IPS-NIHi7 (cell line): Measurements from ENCODE around the gene ITPR1.

Experiments used
- DNase-seq: peaks from one replicate; pipeline ENCODE4 v3.0.0; 2012; ENCODE audit warnings: mixed read lengths; ENCODE audit errors: extremely low spot score

ITPR1 gene

DNA sequence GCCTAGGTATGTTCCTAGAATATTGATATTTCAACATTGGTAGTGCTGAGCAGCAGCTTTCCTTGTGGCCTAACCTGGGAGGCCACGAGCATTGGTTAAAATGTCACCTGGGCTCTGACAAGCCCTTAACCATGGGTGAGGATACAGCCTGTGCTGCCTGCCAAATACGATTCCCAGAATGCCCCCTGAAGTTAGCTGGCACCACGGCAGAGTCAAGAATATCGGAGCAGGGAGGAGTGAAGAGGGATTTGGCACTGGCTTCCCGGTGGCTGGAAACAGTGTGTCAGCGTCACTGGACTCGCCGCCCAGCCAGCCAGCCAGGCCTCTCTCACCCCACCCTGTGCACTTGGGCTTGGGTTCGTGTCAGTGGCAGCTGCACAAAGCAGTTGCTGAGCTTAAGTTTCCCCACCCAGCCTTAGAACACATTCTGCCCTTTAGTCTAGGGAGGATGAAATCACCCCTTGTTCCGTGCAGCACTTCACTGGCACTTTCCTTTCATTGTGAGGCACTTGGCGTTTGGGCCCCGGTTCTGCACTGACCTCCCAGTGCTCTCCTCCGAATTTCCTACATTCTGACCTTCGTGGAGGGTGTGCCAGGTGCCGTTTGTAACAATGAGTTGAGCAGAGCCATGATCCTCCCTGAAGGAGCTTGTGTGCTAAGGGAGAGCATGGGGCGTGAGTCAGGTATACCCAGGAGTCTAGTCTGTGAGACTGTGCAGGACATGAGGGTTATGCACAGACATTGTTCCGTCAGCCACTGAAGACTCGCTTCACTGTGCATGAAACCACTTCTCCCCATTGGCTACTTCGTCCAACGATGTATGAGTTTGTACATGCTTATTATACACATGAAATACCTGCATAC, 333.3 kb downstream of the ITPR1 start:
- no peak for DNase-seq

DNA sequence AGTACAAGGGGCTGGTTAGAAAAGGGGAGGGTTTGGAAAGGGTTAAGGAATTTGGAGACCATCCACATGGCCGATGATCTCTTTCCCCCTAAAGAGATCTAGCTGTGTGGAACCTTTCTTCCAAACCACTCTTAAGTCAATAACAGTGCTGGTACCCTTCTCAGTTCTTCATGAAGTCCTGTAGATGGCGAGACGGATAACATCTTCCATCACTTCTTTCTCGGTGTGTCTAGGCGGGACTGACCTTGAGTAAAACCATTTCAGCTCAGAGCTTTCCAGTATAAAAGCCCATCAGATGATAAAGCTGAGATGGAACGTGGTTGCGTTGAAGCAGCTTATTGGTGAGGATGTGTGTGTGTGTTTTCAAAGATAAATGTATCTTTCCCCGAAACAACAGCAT, 334.6 kb downstream of the ITPR1 start:
- DNase-seq, result no peak

DNA sequence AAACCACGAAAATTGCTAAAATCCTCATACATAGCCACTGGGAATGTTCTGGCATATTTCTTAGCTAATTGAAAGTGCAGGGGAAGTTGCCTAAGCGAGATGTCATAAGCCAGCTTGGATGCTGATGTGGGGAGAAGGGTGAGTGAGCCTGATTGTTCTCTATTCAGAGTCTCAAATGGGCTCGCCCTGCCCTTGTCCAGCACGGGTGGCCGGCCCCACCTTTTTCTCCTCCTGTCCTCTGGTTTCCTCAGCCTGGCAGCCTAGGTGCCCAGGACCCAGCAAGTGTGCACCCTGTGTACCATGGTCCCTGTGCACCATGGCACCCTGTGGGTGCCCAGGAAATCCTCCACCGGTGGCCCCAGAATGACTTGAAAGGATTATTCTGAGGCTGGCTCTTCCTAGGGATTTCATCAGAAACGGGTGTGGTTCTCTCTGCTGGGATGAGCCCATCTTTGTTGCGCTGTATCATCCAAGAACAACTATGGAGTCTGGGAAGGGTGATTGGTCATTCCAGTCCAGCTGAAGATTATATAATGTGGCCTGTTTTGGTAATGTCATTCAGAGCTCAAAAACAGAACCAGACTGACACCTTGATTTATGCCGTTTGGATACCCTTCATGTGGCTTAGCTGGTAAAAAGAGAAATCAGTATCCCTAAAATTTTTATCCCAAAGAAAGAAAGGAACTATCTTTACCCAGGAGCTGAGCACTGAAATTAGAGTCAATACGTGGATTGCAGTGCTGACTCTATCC, 335.3 kb downstream of the ITPR1 start:
- no peak for DNase-seq

DNA sequence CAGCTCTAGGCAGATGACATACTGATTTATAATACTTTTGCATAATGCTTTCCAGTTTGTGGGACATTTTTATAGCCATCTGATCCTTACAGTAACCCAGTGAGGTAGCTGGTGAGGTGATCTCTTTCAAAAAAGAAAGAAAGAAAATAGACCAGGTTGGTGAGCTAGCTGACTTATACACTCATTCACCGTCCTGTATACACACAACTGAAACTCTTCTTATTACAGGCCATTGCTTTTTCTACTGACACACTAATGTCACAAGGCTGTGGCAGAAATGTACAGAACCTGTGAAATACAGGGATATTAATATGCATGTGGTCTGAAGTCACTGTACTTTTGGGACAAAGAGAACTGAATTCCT, 335.9 kb downstream of the ITPR1 start:
- no peak for DNase-seq

DNA sequence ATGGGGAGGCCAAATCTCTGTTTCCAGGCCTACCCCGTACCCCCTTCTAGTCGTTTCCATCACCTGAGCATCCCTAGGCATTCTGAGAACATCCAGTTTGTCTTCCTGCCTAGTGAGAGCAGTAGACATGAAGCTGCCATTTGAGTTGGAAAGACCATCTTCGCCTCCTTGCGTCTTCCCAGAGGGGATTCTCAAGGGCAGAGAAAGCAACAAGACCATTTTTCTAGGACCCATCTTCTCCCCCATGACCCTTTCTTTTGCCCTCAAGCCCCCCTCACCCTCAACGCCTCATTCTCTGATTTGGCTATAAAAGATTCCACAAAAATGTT, 337.4 kb downstream of the ITPR1 start:
- DNase-seq, result no peak

DNA sequence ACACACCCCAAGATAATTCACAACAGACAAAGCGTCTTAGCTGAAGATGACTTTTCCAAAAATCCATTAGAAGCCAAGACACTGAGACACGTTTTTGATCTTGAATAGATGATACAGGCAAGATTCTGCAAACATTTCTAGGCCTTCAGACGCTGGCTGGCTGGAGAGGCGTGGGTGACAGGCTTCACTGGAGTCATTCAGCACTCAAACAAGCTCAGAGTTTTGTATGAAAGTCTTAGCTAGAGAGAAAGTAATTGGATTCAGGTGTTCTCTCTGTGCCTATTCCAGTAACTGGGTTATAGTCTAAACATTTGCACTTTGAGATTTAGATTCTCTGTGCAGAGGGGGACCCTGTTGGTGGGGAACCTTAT, 338.4 kb downstream of the ITPR1 start:
- DNase-seq, result no peak

DNA sequence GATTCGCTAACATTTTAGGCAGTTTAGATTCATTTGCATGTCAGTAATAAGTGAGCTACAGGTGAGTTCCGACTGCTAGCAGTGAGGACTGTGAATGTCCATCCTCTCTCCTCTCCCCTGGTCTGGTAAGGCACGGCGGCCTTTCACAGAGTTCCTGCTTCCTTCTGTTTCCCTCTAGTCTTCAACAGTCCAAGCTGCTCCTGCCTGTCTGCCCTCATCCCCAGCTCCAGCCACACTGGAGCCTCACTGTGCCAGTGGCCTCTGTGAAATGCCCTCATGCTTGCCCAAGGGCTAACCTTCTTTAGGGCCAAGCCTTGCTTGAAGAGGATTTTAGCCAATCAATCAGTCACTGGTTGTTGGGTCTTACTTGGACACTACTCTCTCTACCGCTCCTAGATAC, 340.3 kb downstream of the ITPR1 start:
- no peak for DNase-seq

DNA sequence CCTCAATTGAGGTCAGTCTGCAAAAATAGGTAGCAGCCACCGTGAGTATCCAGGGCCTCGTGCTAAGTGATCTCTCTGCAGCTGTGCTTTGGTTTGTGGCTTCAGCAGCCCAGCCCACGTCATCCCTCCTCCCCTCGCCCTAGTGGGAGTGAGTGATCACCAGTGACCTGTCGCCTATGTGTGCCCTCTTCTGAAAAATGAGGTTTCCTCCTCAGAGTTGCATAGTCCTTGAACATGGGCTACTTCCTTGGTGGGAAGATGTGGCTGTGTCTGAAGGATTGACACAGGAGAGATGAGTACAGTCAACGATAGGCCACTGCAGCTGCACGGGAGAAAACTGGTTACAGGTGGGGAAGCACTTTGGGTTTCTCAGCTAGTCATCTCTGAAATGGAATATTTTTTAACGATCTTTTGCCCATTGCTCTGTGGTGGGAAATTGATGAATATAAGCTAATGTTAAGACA, 341.3 kb downstream of the ITPR1 start:
- no peak for DNase-seq

DNA sequence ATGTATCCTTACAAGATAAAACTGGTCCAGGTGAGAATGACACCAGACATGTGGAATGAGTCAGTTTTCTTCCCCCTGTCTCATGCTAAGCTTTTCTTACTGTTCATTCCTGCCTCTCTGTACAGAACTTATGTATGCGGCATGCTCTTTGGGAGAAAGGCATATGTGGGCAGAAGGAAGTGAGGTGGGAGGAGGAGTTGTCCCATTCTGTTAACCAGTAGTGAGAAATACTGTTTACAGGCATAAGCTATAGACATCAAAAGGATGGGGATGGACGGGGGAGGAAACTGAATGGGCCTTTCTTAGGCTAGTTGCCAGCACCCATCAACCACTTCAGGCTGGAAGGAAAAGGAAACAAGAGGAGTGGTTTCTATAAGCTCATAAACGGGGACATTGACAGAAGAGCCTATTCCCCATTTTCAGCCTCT, 342.5 kb downstream of the ITPR1 start:
- DNase-seq, result no peak

DNA sequence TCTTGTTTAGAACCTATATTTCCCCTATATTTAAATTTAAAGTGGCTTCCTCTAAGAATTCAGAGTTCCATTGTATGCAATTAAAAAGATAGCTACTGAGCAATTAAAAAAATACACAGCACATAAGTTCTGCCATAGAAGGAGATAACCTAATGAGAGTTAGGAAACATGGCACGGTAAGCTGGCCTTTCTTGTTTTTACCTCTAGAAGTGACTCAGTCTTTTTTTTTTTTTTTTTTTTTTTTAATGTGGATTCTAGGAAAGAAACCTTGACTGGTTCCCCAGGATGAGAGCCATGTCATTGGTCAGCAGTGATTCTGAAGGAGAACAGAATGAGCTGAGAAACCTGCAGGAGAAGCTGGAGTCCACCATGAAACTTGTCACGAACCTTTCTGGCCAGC, 343.4 kb downstream of the ITPR1 start:
- no peak for DNase-seq

DNA sequence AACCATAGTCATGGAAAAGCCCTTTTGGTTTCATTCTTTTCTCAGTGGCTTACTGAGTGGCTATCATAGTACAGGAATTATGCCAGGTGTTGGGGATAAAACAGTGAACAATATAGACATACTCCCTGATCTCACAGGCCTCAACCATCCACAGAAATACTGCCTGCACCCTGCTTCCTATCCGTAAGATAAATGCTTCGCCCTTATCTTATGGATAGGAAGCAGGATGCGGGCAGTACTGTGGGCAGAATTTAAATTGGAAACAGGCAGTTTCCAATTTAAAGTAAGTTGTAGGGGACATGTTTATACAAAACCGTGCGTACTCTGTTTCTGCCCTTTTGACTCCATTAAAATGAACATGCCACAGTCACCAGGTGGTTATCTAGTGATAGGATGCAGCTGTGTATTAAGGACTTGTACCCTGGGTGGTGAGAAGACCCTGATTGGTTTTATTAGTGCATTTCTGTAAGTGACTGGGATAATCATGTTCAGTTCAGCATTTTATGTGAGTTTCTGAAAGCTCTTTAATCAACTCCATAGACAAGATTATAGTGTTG, 344.3 kb downstream of the ITPR1 start:
- no peak for DNase-seq

DNA sequence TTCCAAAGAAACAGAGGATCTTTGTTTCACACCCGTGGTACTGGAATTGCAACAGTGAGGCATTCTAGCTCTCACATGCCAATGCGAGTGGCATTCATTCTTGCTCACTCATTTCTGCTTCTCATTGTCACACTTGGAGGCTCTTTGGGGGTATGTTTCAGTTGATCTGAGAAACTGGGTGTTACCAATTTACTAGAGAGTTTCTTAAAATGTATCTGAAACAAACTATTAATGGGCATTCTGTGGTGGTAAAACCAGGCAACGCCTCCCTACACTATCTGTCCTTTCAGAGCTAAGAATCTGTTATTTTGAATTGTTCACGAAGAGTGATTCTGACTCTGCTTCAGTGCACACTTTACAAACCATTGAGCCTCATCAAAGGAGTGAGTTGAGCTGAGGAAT, 345.5 kb downstream of the ITPR1 start:
- DNase-seq, result no peak

DNA sequence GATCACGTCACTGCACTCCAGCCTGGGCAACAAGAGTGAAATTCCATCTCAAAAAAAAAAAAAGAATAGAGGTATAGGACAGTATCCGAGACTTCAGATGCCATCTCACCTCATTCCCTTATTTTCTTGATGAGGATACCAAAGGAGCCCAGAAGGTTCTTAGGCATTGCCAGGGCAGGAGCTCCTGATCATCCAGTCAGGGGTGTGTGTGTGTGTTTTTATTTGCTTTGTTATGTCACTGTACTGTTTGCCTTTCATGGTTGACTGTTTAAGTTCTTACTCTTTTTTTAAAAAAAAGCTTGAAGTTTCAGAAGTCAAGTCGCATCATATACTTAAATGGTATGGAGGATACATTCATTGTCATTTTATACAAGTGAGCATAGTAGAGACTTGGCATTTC, 346.1 kb downstream of the ITPR1 start:
- no peak for DNase-seq

DNA sequence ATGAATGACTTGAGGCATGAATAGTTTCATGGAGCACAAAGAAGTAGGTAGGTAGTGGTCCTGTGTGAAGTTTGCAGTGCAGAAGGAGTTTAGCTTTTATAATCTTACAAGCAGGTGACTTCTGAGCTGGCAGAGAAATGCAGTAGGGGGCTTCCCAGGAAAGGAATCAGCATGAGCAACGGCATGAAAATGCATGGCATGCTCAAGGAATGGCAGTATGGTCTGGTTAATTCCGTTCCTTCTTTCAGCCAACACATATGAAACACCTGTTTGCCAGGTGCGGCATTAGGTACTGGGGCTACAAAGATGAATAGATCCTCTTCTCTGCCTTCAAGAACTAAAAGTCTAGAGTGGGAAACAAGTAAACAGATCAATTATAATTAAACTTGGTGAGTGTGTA, 348.1 kb downstream of the ITPR1 start:
- no peak for DNase-seq

DNA sequence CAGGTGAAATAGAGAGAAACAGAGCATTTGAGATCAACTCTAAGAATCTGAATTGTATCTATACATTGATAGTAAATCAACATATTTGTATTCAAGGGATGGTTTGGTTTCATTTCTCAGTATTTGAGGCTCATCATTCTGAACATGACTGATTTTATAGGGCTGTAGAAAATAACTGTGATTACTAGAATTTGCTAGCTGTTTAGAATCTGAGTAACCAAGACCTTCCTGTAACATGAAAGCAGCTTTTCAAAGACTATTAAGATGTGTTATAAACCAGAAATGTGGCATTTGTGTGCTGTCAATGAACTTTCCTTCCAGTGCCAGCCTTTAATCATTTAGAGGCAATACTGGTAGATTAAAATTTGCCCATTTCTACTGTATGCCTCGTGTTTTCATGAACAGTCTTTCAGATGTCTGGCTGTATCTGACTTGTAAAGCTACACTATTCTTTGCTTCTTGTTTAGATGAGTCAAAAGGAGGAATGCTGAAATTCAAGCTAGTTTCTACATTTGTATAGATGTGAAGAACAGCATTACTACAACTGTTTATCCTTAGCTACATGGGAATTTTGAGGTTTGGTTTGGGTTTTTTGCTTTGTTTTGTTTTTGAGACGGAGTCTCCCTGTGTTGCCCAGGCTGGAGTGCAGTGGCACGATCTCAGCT, 348.8 kb downstream of the ITPR1 start:
- no peak for DNase-seq

DNA sequence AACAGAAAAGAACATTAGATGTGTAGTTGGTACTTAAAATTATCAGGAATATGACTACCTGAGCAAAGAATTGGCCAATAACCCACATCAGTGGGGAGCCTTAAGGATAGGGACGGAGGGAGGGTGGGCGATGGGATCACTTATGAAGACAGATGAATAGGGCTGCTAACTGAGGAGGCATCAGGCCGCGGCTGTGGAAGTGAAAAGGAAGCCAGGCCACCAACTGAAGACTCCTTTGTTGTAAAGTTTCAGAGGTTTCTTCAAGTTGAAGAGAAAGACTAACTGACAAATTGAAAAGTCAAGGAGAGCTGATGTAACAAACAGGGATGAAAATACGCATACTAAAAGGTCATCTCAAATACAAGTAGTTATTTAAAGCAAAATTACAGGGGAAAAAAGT, 350.5 kb downstream of the ITPR1 start:
- DNase-seq, result no peak

DNA sequence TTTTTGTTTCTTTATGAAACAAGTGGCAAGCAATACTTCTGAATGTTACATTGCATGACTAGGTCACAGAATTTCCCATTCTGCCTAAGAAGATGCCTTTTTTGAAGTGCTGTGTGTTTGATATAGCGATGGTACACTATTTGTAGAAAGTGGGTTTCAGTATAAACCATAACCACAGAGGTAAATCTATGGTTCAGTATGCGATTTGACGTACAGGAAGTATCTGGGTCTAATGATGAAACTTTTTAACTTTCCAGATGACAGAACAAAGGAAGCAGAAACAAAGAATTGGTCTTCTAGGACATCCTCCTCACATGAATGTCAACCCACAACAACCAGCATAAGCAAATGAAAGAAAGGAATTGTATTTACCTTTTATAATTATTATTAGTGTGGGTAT, 352.7 kb downstream of the ITPR1 start:
- no peak for DNase-seq

DNA sequence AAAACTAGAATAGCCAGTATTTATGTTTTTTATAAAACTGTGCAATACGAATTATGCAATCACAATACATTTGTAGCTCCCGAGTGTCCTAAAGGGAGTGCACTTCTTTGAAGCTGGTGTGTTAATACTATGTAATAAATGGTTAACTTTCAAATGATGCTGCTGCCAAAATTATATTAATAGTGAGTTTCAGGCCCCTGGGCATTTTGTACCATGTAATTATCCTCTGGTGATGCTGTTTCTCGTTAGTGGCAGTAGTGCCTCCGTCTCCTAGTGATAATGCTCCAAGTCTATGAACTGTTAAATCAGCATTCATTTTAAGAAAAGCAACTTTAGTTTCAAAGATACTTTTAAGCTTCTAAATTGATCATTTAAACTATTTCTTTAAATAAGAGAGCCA, 353.4 kb downstream of the ITPR1 start:
- no peak for DNase-seq

DNA sequence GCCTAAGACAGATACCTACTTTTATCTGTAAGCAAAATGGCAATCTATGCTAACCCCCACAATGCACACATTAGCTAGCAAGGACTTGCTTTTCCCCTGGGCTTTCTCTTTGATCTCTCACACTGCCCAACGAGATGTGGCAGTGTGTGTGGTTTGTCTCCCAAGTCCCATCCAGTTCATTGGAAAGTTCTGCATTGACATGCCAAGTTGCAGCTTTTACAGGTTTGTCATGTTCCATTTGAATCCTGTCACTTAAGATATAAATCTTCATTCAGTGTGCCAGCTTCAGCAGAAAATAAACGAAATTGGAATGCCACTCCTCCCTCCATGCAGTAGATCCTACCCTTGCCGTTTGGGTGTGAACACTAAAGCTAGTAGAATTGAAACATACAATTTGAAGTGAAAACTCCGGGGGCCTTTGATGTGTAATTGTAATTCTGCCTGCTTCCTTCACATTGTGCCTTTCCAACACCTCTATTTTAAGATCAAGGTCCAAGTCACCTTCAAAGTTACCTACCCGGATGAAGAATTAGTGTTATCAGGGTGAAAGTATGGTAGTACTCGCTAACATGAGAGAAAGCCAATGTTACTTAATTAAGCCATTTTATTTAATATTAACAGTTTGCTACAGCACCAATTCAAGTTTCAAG, 355.2 kb downstream of the ITPR1 start:
- DNase-seq, result no peak

DNA sequence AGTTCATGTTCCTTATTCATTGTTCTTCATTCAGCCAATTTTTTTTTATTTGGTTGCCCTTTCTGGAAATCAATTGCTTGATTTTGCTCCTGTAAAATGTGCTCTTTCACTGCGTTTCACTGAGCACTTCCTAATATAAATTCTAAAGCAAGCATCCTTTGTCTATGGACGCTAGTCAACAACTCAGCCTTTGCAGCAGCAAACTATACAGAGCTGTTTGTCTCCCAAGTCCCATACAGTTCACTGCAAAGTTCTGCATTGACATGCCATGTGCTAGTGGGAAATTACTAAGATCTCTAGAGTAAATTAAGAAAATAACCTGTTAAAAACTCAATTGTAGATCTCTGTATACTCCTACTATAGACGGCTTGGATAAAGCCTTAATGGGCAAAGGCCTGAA, 356.0 kb downstream of the ITPR1 start:
- DNase-seq, result no peak

DNA sequence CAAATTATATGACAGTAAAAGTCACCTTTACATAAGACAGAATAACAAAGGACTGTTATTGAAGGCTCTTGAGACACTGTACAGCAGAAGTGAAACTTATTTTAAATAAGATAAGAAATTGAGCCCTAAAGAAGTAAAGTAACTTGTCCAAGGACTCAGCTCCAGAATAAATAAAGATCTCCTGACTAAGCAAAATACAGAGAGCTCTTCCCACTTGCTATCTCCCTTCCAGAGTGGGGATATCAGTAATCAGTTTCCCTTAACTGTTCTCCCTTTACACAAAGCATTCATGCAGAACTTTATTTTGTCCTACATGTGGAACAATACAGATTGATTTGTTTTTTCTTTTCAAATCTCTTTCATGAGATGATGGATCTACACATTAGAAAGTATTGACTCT, 356.6 kb downstream of the ITPR1 start:
- no peak for DNase-seq
